GM10248 (cell line): ENCODE measurements around the gene ZNF660.

Experiments used
- CTCF ChIA-PET: fragments of 300-600 bp; sonication (Branson Sonifier 250); formaldehyde crosslinking; extraction: SDS; loops from one replicate; lab custom pipeline; 2021; ENCODE audit warnings: antibody characterized with exemption; lab: Yijun Ruan, JAX
- POLR2A ChIA-PET: fragments of 350-650 bp; sonication (Branson Sonifier 250); formaldehyde crosslinking; extraction: SDS; loops from one replicate; lab custom pipeline; 2020; ENCODE audit warnings: antibody characterized with exemption; lab: Yijun Ruan, JAX
- DNase-seq: peaks from one replicate; pipeline ENCODE4 v3.0.0; 2012; ENCODE audit errors: extremely low spot score
- TF ChIP-seq, protein P1 (sequence below): IDR thresholded peaks from 2 replicates; pipeline ENCODE4 v1.5.1; 2012; ENCODE audit warnings: mild to moderate bottlenecking, low read depth; ENCODE audit errors: extremely low read depth, missing control alignments, control extremely low read depth

ZNF660 gene

DNA sequence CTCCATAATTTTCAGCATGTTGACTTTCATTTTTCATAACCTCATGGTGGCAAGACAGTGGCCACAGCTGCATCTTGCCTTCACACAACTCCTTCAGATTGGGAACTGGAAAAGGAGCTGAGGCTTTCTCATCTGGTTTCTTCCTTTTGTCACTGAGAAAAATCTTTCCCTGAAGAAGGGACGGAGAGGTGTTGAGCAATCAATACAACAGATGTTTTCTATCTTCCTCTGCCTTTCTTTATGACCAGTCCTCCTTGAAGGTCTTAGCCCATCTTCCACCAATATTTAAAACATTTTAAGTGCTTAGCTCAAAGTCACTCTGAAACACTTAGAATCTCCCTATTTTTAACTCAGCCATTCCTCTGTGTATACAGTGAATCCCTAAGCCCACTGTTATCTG lies 11.9 kb downstream of the ZNF660 start:
- TF ChIP-seq, protein P1, sequence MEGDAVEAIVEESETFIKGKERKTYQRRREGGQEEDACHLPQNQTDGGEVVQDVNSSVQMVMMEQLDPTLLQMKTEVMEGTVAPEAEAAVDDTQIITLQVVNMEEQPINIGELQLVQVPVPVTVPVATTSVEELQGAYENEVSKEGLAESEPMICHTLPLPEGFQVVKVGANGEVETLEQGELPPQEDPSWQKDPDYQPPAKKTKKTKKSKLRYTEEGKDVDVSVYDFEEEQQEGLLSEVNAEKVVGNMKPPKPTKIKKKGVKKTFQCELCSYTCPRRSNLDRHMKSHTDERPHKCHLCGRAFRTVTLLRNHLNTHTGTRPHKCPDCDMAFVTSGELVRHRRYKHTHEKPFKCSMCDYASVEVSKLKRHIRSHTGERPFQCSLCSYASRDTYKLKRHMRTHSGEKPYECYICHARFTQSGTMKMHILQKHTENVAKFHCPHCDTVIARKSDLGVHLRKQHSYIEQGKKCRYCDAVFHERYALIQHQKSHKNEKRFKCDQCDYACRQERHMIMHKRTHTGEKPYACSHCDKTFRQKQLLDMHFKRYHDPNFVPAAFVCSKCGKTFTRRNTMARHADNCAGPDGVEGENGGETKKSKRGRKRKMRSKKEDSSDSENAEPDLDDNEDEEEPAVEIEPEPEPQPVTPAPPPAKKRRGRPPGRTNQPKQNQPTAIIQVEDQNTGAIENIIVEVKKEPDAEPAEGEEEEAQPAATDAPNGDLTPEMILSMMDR, result no peak
- DNase-seq, result no peak
- ChIA-PET POLR2A (no interaction called here), CTCF (interaction anchor here (1.2 kb wide), 1 partner anchor 10 kb away, joined by 3 read pairs; no protein-coding TSS in a partner anchor)

DNA sequence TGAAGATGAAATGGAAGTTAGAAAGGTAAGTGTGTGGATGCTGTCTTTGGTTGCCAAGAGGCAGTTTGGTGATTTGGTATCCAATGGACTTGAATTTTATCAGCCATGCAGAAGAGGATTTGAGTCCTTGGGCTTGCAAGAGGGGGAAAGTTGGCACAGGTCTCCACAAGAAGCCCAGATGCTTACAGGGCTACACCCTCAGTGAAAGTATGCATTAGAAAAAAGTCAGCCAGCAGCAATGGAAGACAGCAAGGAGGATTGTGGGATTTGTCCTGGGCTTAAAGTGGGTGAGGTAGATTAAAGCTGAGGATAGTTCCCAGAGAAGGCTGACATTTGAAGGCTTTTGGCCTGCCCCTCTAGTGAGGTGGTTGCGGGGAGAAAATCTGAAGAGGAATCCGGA lies 17.0 kb downstream of the ZNF660 start:
- POLR2A ChIA-PET, result no interaction called here
- CTCF ChIA-PET, result no interaction called here
- TF ChIP-seq, protein P1, result no peak
- DNase-seq, result no peak

DNA sequence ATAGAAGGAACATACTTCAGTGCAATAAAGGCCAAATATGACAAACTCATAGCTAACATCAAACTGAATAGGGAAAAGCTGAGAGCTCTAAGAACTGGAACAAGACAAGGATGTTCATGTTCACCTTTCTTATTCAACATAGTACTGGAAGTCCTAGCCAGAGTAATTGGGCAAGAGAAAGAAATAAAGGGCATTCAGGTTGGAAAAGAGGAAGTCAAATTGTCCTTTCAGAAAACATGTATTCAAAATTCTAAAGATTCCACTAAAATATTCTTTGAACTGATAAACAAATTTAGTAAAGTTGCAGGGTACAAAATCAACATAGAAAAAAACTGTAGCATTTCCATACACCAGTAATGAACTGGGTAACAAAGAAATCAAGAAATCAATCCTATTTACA lies 27.9 kb downstream of the ZNF660 start:
- ChIA-PET CTCF (interaction anchor here (1.0 to 1.8 kb wide), 2 partner anchors 9 to 15 kb away, joined by 3 to 4 read pairs; no protein-coding TSS in a partner anchor), POLR2A (no interaction called here)
- DNase-seq, result no peak
- TF ChIP-seq, protein P1, result no peak

- peak; percentile 79 for DNase-seq
- POLR2A ChIA-PET, result no interaction called here
- TF ChIP-seq, protein P1, result no peak
- CTCF ChIA-PET, result interaction anchor here (0.8 to 1.6 kb wide), 5 partner anchors 10 to 289 kb away, joined by 3 to 4 read pairs (median 4); no protein-coding TSS in a partner anchor
Observed at GRCh38 chr3:44624749-44625480, 40.2 kb downstream of the ZNF660 start, which contains the start of gene ZNF197. TSS of gene ZNF197 (plus strand) at chr3:44625036. CDS start at chr3:44629155, 4,119 bp downstream.

DNA sequence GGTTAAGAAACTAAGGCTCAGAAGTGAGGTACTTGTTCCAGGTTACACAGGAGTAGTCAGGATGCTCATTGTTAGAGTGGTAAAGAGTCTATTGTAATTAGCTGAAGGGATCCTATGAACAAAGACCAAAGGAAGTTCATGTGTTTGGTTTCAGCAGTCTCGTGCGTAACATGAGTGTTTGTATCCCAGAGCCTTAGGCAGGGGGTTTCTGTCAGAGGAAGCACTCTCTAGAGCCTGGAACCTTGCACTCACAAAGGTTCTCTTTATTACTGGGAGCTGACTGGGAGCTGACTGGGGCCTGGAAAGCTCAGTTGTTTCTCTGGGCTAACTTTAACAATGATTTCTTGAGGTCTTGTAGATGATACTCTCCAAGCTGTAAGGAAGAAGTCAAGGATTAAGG lies 44.0 kb downstream of the ZNF660 start:
- no peak for DNase-seq
- ChIA-PET CTCF (interaction anchor here (1.2 to 1.6 kb wide), 2 partner anchors 10 to 53 kb away, joined by 3 read pairs; no protein-coding TSS in a partner anchor), POLR2A (no interaction called here)
- TF ChIP-seq, protein P1, result no peak

DNA sequence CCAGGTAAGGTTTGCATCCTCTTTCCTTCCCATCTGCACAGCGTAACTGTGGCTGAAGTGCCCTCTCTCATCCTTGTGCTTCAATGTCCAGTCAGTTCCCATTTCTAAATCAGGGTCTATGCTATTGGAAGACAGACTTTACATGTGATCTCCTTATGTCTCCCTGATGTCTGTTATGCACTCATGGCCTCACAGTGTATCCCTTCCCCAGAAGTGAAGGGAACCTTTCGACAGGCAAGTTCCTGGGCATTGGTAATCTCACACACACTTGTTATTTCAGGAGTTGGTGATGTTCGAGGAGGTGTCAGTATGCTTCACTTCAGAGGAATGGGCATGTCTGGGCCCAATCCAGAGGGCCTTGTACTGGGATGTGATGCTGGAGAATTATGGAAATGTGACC lies 47.4 kb downstream of the ZNF660 start:
- POLR2A ChIA-PET, result no interaction called here
- CTCF ChIA-PET, result interaction anchor here (1.8 kb wide), 1 partner anchor 12 kb away, joined by 4 read pairs; no protein-coding TSS in a partner anchor
- no peak for DNase-seq
- TF ChIP-seq, protein P1, result no peak
